ENCODE measurements around the gene SP3. TPM values are rescaled to one million over a fixed set of nuclear protein-coding genes. Genes with fewer than 3 reads are reported as not detected.

Gene SP3
- total and polyA plus RNA-seq, 2 of the 8 experiments (the other 6 are each of a cell fraction or from before 2014, with no cell fraction given): 31.0 to 92.1 TPM

- Histone ChIP-seq H2BK5ac (ENCODE audit: low read depth, low read length) (peak overlapping the region; percentile 87), H3K23ac (ENCODE audit: insufficient read length) (no peak overlapping the region), H3K23me2 (ENCODE audit: low read depth, low read length) (no peaks in the 10 kb centered on the region), H3K4me2 (ENCODE audit: insufficient read depth in 1 of 2, low read depth in 2 of 2, low read length in 2 of 2) (peak overlapping the region; percentile 44 to 83; a peak in 3 of 4 replicates), H3K9me3 (ENCODE audit: insufficient read depth in 2 of 2, low read depth in 1 of 2, low read length in 1 of 2) (no peaks in the 10 kb centered on the region), H4K8ac (ENCODE audit: extremely low read depth, insufficient read depth, low read length) (peak overlapping the region; percentile 97), H3K27me3 (replicated peaks in 1 of 4; ENCODE audit: control insufficient read depth in 3 of 4, extremely low read depth in 1 of 4, insufficient read depth in 3 of 4, low read length in 3 of 4) (no peaks in the 10 kb centered on the region), H3K4me3 (ENCODE audit: extremely low read depth in 1 of 4, insufficient read depth in 2 of 4, low read depth in 3 of 4, low read length in 4 of 4) (peak overlapping the region; percentile 69 to 99 (median 86)), H3K18ac (ENCODE audit: extremely low read depth, low read length) (peak overlapping the region; percentile 76; the same call in 1 of the 2 replicates), H4K20me1 (replicated peaks in 1 of 2; ENCODE audit: control insufficient read depth in 1 of 2, insufficient read depth in 2 of 2, low read length in 2 of 2) (peaks cover 0 to 2% of the 10 kb centered on the region in 2 experiments), H3K4ac (replicated peaks; ENCODE audit: insufficient read length, low read depth, low read length) (peak overlapping the region; percentile 96), H2BK20ac (ENCODE audit: low read length) (no peak overlapping the region), H3K9ac (replicated peaks in 1 of 4; ENCODE audit: extremely low read depth in 1 of 4, low read depth in 3 of 4, low read length in 3 of 4) (peak overlapping the region; percentile 41 to 88 (median 83)), H2AK5ac (ENCODE audit: low read depth, low read length) (no peak overlapping the region), H3K14ac (ENCODE audit: insufficient read length) (no peak overlapping the region), H3K79me1 (ENCODE audit: low read depth, low read length) (no peaks in the 10 kb centered on the region; the same call in 1 of the 2 replicates), H2BK15ac (ENCODE audit: low read length) (no peak overlapping the region), H3K4me1 (replicated peaks in 1 of 4; ENCODE audit: control insufficient read depth in 3 of 4, insufficient read depth in 4 of 4, low read length in 3 of 4) (peaks cover 0 to 3% (median 1%) of the 10 kb centered on the region in 4 experiments; a peak in 1 of 7 replicates), H2AFZ (ENCODE audit: low read length) (no peak overlapping the region), H3K56ac (replicated peaks; ENCODE audit: insufficient read length, low read depth, low read length) (peak overlapping the region; percentile 25), H2BK12ac (ENCODE audit: low read depth, low read length) (no peak overlapping the region), H3K79me2 (ENCODE audit: control insufficient read depth in 1 of 2, insufficient read depth in 2 of 2, low read length in 2 of 2) (peaks cover 21 to 41% of the 10 kb centered on the region in 2 experiments; a peak in 3 of 4 replicates), H3K27ac (ENCODE audit: low read depth, low read length) (peak overlapping the region; percentile 84; the same call in 1 of the 2 replicates), H3K36me3 (ENCODE audit: control insufficient read depth in 2 of 4, insufficient read depth in 4 of 4, low read length in 3 of 4) (peaks cover 0 to 5% (median 2%) of the 10 kb centered on the region in 4 experiments; a peak in 3 of 8 replicates), H4K5ac (ENCODE audit: insufficient read length, low read depth, low read length) (peak overlapping the region; percentile 93), H4K91ac (replicated peaks; ENCODE audit: insufficient read length, low read length) (no peak overlapping the region), H2BK120ac (replicated peaks; ENCODE audit: low read depth, low read length) (peak overlapping the region; percentile 21)
- peak; percentile 36 to 78 for DNase-seq (ENCODE audit: low read depth in 1 of 2, low spot score in 2 of 2)
- ChIA-PET CTCF (ENCODE audit: partially characterized antibody) (no interaction called here), POLR2A (ENCODE audit: partially characterized antibody) (interaction anchor here (0.9 to 2.0 kb wide), 4 partner anchors 16 to 93 kb away, joined by 3 to 6 read pairs (median 4); no protein-coding TSS in a partner anchor)
- FAIRE-seq: no peak
- 4% methylated on average over 24 of the region's 84 CpGs; no CpG with 5 or more reads in 1 of the 2 experiments for WGBS, 2 experiments (ENCODE audit: extremely low coverage in 1 of 2, insufficient coverage in 1 of 2, insufficient read length in 1 of 2, insufficient replicate concordance in 2 of 2, low coverage in 1 of 2, low lambda C conversion rate in 2 of 2, missing lambda C conversion rate in 1 of 2)
- peak; percentile 74 for TF ChIP-seq TAF7 (optimal IDR thresholded peaks at IDR 0.05; ENCODE audit: borderline replicate concordance, low read depth, low read length)
- no peak for TF ChIP-seq CREB1 (IDR thresholded peaks at IDR 0.05)
- no peak for TF ChIP-seq CBX8 (IDR thresholded peaks at IDR 0.05; ENCODE audit: borderline replicate concordance, low read depth, low read length)
- TF ChIP-seq USF2 (IDR thresholded peaks at IDR 0.05; ENCODE audit: low read length): no peak
- TF ChIP-seq PHF8 (conservative IDR thresholded peaks at IDR 0.05; ENCODE audit: low read depth, low read length): peak; percentile 60; the same call in 1 of the 2 replicates
- 0 out of 2 replicates have a peak, but pooled peaks have one; percentile 16 for TF ChIP-seq TBP (IDR thresholded peaks at IDR 0.05; ENCODE audit: low read depth, low read length)
- TF ChIP-seq POLR2AphosphoS5 (IDR thresholded peaks at IDR 0.05; ENCODE audit: low read depth, low read length): peak; percentile 70
- peak; percentile 76 for TF ChIP-seq TAF1 (IDR thresholded peaks at IDR 0.05; ENCODE audit: low read depth, low read length)
- no peak for TF ChIP-seq SAP30 (IDR thresholded peaks at IDR 0.05; ENCODE audit: insufficient read depth, insufficient replicate concordance, low read length)
- TF ChIP-seq ASH2L (IDR thresholded peaks at IDR 0.05; ENCODE audit: low read length): peak; percentile 92
Observed at GRCh38 chr2:173964565-173965371, 405 bp downstream of the SP3 start.

Data from H1 (cell line).